Thoracic aorta (tissue), 2 donors: Measurements from ENCODE around the gene CCNH. TPM values are rescaled to one million over a fixed set of nuclear protein-coding genes. Genes with fewer than 3 reads are reported as not detected.

Experiments
- ATAC-seq: fragments of 150-250 bp; one replicate; pipeline ENCODE4 v1.8.0; 2017; ENCODE audit warnings: low read depth; ENCODE audit not compliant: insufficient number of reproducible peaks, low FRiP score
- DNase-seq: peaks from one replicate; pipeline ENCODE4 v3.0.0-alpha.2; 2020; ENCODE audit warnings: low spot score
- H3K27ac ChIP-seq, 2 donors: fragments of 200-600 bp; sonication (generic); 1 replicate in 1 of 2; 2 replicates in 1 of 2; pipeline ENCODE4 v1.5.1; 2016; ENCODE audit warnings: mild to moderate bottlenecking in 2 of 2, moderate library complexity in 2 of 2
- H3K27me3 ChIP-seq: fragments of 200-600 bp; sonication (generic); replicated peaks from 2 replicates; pipeline ENCODE4 v1.6.0; 2016; ENCODE audit warnings: mild to moderate bottlenecking; ENCODE audit not compliant: insufficient read depth
- H3K36me3 ChIP-seq: fragments of 200-600 bp; sonication (generic); one replicate; pipeline ENCODE4 v1.5.1; 2016
- H3K4me1 ChIP-seq, 2 donors: fragments of 200-600 bp; sonication (generic); 1 replicate in 1 of 2; 2 replicates in 1 of 2; pipeline versions ENCODE4 v1.5.1 to v1.6.0; 2016; ENCODE audit warnings: low read depth in 2 of 2, mild to moderate bottlenecking in 1 of 2; ENCODE audit not compliant: control insufficient read depth in 1 of 2
- H3K4me3 ChIP-seq: fragments of 200-600 bp; sonication (generic); 2 replicates; pipeline ENCODE4 v1.5.1; 2016; ENCODE audit warnings: mild to moderate bottlenecking
- H3K9me3 ChIP-seq: fragments of 200-600 bp; sonication (generic); 2 replicates; pipeline ENCODE4 v1.5.1; 2016
- CTCF ChIP-seq: fragments of 200-600 bp; sonication (generic); IDR thresholded peaks from one replicate; pipeline ENCODE4 v1.5.1; 2019; ENCODE audit warnings: antibody characterized with exemption
- total RNA-seq, 2 donors: library from RNA; depleted of rRNA; stranded (reverse); fragments of >200 nt; gene quantifications; one replicate each; pipeline versions ENCODE4 v1.1.0 to v1.2.3, GENCODE V29; 2016

Gene CCNH
- total RNA-seq, 2 donors from 2014 or later: 172 to 203 TPM

DNA sequence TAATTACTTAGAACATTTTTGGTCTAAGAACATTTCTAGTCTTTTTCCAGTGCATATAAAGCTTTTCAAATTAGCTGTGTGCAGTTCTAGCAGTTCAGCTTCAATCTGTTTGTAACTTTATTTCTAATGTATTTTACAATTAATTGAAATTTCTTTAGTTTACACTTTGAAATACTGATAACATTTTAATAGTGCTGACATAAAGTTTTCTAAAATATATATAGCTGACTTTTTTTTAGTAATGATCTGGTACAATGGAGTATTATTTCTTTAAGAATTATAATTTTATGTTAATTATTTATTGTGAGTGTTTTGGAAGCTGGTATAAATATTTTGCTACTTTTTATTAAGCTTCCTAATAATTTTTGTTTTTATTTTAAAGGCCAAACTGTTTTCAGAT is 43.3 kb downstream of the CCNH start:
- DNase-seq: no peak

DNA sequence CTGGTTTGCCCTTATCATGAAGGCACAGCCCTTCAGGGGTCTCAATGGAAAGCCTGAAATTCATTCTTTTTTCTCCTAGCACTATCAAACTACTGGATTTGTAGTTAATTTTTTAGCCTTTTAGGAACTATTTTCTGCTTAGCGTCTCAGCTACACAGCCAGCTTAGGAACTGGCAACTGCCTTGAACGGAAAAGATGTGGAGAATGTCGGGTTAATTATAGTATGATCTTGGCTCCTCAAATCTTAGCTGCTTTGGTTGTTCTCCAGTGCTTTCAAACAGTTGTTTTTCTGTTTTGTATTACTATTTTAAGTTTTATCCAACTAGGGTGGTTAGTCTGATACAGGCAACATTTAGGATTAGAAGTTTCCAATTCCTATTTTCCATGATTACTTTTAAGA is 44.1 kb downstream of the CCNH start:
- no peaks in the 10 kb centered on the region for H3K27me3 ChIP-seq
- peak overlapping the region; percentile 15 for H3K4me3 ChIP-seq
- H3K36me3 ChIP-seq: peaks cover 2% of the 10 kb centered on the region
- no peak for ATAC-seq
- peak overlapping the region; percentile 30 to 57 for H3K27ac ChIP-seq
- TF ChIP-seq CTCF: no peak
- DNase-seq: no peak
- no peaks in the 10 kb centered on the region for H3K9me3 ChIP-seq
- H3K4me1 ChIP-seq: peaks cover 0 to 28% of the 10 kb centered on the region in 2 donors

More for the DNA sequence above, 43.3 kb downstream of the CCNH start:
- peaks cover 0 to 28% of the 10 kb centered on the region in 2 donors for H3K4me1 ChIP-seq
- H3K36me3 ChIP-seq: peaks cover 2% of the 10 kb centered on the region
- no peak for TF ChIP-seq CTCF
- H3K9me3 ChIP-seq: no peaks in the 10 kb centered on the region
- H3K27me3 ChIP-seq: no peaks in the 10 kb centered on the region
- H3K27ac ChIP-seq: peak overlapping the region in 1 of 2 donors; percentile 57
- ATAC-seq: no peak
- H3K4me3 ChIP-seq: no peak overlapping the region

GRCh38 chr5:87367243-87367642 is 45.5 kb downstream of the CCNH start:
- no peak for DNase-seq
- no peaks in the 10 kb centered on the region for H3K27me3 ChIP-seq
- no peak for TF ChIP-seq CTCF
- H3K4me1 ChIP-seq: peaks cover 0 to 20% of the 10 kb centered on the region in 2 donors
- no peak overlapping the region for H3K27ac ChIP-seq
- peaks cover 2% of the 10 kb centered on the region for H3K36me3 ChIP-seq
- H3K9me3 ChIP-seq: no peaks in the 10 kb centered on the region
- H3K4me3 ChIP-seq: no peak overlapping the region
- no peak for ATAC-seq

DNA sequence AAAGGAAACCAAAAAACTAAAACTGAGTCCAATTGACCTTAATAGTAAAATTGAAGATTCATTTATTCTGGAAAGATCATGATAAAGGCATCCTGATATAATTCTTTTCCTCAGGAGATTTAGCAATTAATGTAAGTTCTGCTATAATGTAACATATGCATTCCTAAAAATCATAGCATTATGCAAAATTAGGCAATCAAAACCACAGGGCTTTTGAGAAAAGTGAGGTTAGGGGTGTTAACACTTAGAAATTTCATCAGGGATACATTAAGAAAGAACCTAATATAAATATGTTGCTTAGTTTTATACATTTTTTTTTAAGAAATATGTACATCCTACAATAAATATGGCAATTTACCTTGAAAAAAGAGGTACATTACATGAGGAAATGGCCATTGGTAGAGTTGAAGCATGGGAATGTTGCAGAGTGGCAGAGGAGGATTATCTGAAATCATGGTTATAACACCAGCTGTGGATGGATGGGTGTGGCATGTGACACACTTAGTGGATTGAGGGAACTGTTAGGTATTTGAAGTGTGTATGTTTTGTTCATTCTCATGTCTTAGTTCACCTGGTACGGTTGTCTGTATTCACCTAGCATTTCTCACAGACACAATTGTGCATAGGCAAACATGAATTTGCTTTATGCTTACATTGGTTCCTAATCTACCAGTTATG is 51.1 kb downstream of the CCNH start:
- no peak overlapping the region for H3K27ac ChIP-seq
- DNase-seq (no peak), ATAC-seq (no peak)
- no peaks in the 10 kb centered on the region for H3K36me3 ChIP-seq
- H3K9me3 ChIP-seq: no peaks in the 10 kb centered on the region
- no peaks in the 10 kb centered on the region for H3K27me3 ChIP-seq
- H3K4me1 ChIP-seq: no peaks in the 10 kb centered on the region
- no peak overlapping the region for H3K4me3 ChIP-seq
- TF ChIP-seq CTCF: no peak

DNA sequence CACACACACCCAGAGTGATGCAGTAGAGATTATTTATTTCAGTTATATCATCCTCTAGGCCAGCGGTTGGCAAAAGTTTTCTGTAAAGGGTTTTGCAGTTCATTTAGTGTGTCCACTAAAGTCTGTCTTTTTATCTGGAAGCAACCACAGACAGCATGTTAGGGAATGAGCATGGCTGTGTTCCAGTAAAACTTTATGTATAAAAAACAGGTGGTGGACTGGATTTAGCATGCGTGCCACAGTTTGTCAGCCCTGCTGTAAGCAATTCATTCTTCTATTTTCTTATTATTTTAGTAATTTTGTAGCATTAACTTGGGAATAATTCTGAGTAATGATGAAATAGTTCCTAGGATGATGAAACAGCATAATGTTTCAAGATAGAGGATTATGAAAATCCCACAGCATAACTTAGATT is 51.7 kb downstream of the CCNH start:
- H3K27ac ChIP-seq: no peak overlapping the region
- H3K4me1 ChIP-seq: no peaks in the 10 kb centered on the region
- no peak for ATAC-seq
- H3K4me3 ChIP-seq: no peak overlapping the region
- no peaks in the 10 kb centered on the region for H3K27me3 ChIP-seq
- DNase-seq: no peak
- TF ChIP-seq CTCF: no peak
- H3K9me3 ChIP-seq: no peaks in the 10 kb centered on the region
- H3K36me3 ChIP-seq: no peaks in the 10 kb centered on the region
